ENCODE data around the gene TTYH1.

TTYH1 gene

DNA sequence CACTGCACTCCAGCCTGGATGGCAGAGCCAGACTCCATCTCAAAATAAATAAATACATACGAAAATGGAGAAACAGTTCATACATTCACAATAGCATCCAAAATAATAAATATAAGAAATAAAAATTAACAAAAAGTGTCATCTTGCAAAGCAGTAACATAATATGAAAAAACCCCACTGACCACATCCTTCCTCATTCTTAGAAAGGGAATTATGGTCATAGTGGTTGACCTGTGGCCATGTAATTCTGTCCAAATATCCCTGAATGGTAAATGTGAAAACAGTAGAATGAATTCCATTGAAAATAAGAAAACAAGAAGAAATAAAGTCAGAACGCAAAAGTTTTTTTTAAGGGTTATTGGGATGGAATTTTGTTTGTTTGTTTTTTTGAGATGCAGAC, 64.8 kb downstream of the TTYH1 start:
- Histone ChIP-seq H3K4me1 (ENCODE audit: control insufficient read depth in 1 of 2, insufficient read depth in 1 of 2, low read depth in 1 of 2, low read length in 1 of 2) (peaks cover 23 to 24% of the 10 kb centered on the region in 2 experiments), H3K36me3 (no peaks in the 10 kb centered on the region), H3K27ac (no peak overlapping the region), H3K9me3 (no peaks in the 10 kb centered on the region), H3K27me3 (peaks cover 72% of the 10 kb centered on the region), H3K4me3 (ENCODE audit: low read depth in 1 of 2, low read length in 1 of 2) (no peak overlapping the region)
- TF ChIP-seq, protein P1, sequence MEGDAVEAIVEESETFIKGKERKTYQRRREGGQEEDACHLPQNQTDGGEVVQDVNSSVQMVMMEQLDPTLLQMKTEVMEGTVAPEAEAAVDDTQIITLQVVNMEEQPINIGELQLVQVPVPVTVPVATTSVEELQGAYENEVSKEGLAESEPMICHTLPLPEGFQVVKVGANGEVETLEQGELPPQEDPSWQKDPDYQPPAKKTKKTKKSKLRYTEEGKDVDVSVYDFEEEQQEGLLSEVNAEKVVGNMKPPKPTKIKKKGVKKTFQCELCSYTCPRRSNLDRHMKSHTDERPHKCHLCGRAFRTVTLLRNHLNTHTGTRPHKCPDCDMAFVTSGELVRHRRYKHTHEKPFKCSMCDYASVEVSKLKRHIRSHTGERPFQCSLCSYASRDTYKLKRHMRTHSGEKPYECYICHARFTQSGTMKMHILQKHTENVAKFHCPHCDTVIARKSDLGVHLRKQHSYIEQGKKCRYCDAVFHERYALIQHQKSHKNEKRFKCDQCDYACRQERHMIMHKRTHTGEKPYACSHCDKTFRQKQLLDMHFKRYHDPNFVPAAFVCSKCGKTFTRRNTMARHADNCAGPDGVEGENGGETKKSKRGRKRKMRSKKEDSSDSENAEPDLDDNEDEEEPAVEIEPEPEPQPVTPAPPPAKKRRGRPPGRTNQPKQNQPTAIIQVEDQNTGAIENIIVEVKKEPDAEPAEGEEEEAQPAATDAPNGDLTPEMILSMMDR (IDR thresholded peaks at IDR 0.05) = no peak

GRCh38 chr19:54481326-54481930, 66.2 kb downstream of the TTYH1 start:
- Histone ChIP-seq H3K27me3 (peaks cover 72% of the 10 kb centered on the region), H3K36me3 (no peaks in the 10 kb centered on the region), H3K4me1 (ENCODE audit: control insufficient read depth in 1 of 2, insufficient read depth in 1 of 2, low read depth in 1 of 2, low read length in 1 of 2) (peaks cover 23 to 24% of the 10 kb centered on the region in 2 experiments), H3K27ac (no peak overlapping the region), H3K4me3 (ENCODE audit: low read depth in 1 of 2, low read length in 1 of 2) (no peak overlapping the region), H3K9me3 (no peaks in the 10 kb centered on the region)
- TF ChIP-seq, protein P1 (IDR thresholded peaks at IDR 0.05) = peak; percentile 62

- TF ChIP-seq, protein P1 (IDR thresholded peaks at IDR 0.05) = no peak
- H3K36me3 ChIP-seq = no peaks in the 10 kb centered on the region
- no peaks in the 10 kb centered on the region for H3K9me3 ChIP-seq
- H3K27me3 ChIP-seq = peaks cover 72% of the 10 kb centered on the region
- H3K27ac ChIP-seq = no peak overlapping the region
- H3K4me3 ChIP-seq (ENCODE audit: low read depth in 1 of 2, low read length in 1 of 2) = no peak overlapping the region
- peaks cover 23 to 24% of the 10 kb centered on the region in 2 experiments for H3K4me1 ChIP-seq (ENCODE audit: control insufficient read depth in 1 of 2, insufficient read depth in 1 of 2, low read depth in 1 of 2, low read length in 1 of 2)
Measured at GRCh38 chr19:54482889-54483288, 67.6 kb downstream of the TTYH1 start.

GRCh38 chr19:54484451-54484850, 69.2 kb downstream of the TTYH1 start:
- H3K4me3 ChIP-seq (ENCODE audit: low read depth in 1 of 2, low read length in 1 of 2) = no peak overlapping the region
- H3K9me3 ChIP-seq = no peaks in the 10 kb centered on the region
- TF ChIP-seq, protein P1 (IDR thresholded peaks at IDR 0.05) = no peak
- no peak overlapping the region for H3K27ac ChIP-seq
- peaks cover 23 to 24% of the 10 kb centered on the region in 2 experiments for H3K4me1 ChIP-seq (ENCODE audit: control insufficient read depth in 1 of 2, insufficient read depth in 1 of 2, low read depth in 1 of 2, low read length in 1 of 2)
- H3K36me3 ChIP-seq = no peaks in the 10 kb centered on the region
- peaks cover 72% of the 10 kb centered on the region for H3K27me3 ChIP-seq

DNA sequence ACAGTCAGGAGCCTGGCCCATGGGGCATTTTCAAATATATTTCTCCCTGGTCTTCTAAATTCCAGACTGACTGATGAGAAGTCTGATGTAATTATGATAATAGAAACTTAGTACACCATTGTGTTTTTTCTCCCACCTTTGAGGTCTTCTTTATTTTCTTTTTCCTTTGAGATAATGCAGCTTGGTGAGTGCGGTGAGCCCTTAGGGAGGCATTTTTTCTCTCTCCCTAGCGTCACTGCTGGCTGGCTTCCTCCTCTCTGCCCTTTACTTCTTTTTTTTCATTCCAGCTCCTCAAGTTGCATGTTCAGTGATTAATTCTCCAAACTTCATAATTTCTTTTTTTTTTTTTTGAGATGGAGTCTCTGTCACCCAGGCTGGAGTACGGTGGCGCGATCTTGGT, 70.6 kb downstream of the TTYH1 start:
- H3K4me1 ChIP-seq (ENCODE audit: control insufficient read depth in 1 of 2, insufficient read depth in 1 of 2, low read depth in 1 of 2, low read length in 1 of 2) = peaks cover 11% of the 10 kb centered on the region in 2 experiments
- no peaks in the 10 kb centered on the region for H3K9me3 ChIP-seq
- no peak overlapping the region for H3K4me3 ChIP-seq (ENCODE audit: low read depth in 1 of 2, low read length in 1 of 2)
- peaks cover 80% of the 10 kb centered on the region for H3K27me3 ChIP-seq
- H3K36me3 ChIP-seq = no peaks in the 10 kb centered on the region
- TF ChIP-seq, protein P1 (IDR thresholded peaks at IDR 0.05) = no peak
- H3K27ac ChIP-seq = no peak overlapping the region

Data from neutrophil (primary cell).